Skin epidermis (tissue), 12 donors: ENCODE data around the gene HDHD3.

ENCODE experiments used
- H3K27ac ChIP-seq, 21 experiments: fragments of 200-600 bp; sonication (generic) in 11 of 21; one replicate each; pipeline ENCODE4 v1.5.0; 2020; ENCODE audit warnings: mild to moderate bottlenecking in 3 of 21, inconsistent platforms in 2 of 21, moderate library complexity in 2 of 21
- H3K4me3 ChIP-seq, 7 experiments: fragments of 200-600 bp; sonication (generic) in 2 of 7; one replicate each; pipeline ENCODE4 v1.5.0; 2020; ENCODE audit warnings: inconsistent platforms in 2 of 7, mild to moderate bottlenecking in 2 of 7, moderate library complexity in 1 of 7

Gene HDHD3

DNA sequence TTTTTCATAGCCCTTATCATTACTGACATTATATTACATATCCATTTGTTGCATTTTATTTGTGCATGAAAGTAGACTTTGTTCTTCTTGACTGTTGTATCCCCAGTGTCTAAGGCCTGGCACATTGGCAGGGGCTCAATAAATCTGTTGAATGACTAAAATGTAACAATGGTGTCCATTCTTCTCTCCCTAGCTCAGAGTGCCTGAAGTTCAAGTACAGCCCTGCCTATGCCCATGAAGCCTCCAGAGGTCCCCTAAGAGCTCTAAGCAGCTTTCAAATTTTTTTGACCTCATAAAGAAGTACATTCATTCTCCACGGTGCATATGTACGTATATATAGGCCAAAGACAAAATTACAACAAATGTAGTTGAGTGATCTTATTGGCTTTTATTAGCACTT is 31.6 kb downstream of the HDHD3 start:
- H3K27ac ChIP-seq = peak overlapping the region in 3 of 21 experiments; percentile 23 to 77 (median 75)
- H3K4me3 ChIP-seq = no peak overlapping the region

DNA sequence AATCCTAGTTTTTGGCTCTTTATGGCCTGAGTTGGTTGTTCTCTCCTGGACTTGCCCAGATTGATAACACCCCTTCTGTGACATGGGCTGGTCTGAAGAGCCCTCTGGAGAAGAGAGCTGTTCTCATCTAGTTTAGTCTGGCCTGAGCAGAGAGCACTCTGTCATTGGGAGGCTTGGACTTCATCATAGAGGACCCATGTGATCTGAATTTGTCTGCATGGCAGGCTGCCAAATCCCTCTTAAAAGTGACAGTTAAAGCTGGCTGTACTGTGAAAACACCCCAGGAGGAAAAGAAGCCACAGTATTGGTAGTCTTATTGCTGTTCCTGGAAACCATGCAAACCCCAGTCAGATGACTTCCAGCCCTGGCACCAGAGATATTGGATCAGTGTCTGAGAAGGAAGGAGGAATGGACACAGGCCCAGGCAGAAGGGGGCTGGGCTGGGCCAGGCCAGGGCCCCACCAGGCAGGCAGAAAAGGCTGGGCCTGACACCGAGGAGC is 33.0 kb downstream of the HDHD3 start:
- H3K27ac ChIP-seq = peak overlapping the region in 14 of 21 experiments; percentile 20 to 80 (median 60)
- no peak overlapping the region for H3K4me3 ChIP-seq

DNA sequence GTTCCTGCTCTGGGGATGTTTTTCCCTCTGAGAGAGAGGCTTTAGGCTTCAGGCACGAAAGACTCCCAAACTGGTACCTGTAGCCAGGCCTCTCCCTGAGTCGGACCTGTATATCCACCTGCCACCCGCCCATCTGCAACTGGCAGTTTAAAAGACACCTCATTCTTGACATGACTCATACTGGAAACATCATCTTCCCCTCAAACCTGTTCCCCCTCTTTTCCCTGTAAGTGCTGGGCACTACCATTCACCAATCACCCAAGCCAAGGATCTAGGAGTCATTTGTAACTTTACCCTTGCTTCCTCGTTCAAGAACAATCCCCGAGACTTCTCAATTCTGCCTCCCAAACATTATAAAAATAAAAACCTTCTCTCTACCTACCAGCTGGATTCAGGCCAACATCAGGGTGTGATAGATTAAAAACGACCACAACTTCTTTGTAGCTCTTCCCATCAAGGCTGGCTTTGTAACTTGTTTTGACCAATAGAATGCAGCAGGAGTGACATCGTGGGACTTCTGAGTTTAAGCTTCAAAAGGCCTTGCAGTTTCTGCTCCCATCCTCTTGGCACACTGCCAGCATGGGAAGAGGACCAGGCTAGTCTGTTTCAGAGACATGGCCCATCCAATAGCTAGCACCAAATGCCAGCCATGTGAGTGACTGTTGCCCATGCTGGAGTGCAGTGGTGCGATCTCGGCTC is 34.9 kb downstream of the HDHD3 start:
- peak overlapping the region in 15 of 21 experiments; percentile 0 to 81 (median 56) for H3K27ac ChIP-seq
- H3K4me3 ChIP-seq = no peak overlapping the region

DNA sequence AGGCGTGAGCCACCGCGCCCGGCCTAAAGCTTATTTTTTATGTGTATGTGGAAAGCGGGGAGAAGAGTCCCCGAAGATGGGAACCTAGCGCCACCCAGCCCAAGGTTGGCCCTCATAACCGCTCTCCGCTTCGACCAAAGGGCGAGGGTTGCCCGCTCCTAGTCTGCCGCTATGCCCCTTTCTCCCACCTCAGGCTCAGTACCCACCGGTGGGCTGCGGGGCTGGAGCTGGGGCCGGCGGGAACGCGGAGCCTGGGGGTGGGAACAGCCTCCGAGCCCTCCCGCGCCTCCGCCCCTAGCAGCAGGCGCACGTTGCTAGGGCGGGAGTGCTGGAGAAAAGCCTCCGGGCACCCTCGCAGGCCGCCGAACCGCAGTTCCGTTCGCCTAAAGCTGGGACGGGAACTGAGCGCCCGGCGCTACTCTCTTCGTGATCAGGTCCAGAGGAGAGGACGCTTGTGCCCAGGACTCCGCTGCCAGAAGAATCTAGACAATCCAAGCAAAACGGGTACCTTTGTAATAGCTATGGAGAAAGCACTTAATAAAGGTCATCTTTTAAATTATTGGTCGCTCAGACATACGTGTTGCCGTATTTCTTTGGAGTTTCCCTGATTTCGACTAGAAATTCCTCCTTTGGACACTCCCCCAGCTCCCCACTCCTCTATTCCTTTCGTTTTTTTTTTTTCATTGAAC is 36.6 kb downstream of the HDHD3 start, which contains the start of gene WDR31:
WDR31 (minus strand) TSS at position 265 of the 689 bp plus-strand sequence. CDS start 8,253 bp downstream, outside the sequence.
- Histone ChIP-seq H3K27ac (peak within 1 kb of the TSS in 18 of 21 experiments; percentile 43 to 86 (median 70)), H3K4me3 (peak within 1 kb of the TSS; percentile 46 to 66 (median 60))

DNA sequence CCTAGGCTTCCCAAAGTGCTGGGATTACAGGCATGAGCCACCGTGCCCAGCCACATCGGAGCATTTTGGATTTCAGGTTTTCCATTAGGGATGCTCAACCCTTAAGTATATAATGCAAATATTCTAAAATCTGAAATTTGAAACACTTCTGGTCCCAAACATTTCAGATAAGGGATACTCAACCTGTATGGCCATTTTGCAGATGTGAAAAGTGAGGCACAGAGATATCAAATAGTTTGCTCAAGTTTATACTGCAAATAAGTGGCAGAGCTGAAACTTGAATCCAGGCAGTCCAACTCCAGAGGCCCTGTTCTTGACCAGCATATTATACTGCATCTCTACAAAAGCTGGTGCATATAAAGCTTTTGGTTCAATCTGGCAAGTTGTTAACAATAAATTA is 39.1 kb downstream of the HDHD3 start:
- Histone ChIP-seq H3K27ac (no peak overlapping the region), H3K4me3 (no peak overlapping the region)

DNA sequence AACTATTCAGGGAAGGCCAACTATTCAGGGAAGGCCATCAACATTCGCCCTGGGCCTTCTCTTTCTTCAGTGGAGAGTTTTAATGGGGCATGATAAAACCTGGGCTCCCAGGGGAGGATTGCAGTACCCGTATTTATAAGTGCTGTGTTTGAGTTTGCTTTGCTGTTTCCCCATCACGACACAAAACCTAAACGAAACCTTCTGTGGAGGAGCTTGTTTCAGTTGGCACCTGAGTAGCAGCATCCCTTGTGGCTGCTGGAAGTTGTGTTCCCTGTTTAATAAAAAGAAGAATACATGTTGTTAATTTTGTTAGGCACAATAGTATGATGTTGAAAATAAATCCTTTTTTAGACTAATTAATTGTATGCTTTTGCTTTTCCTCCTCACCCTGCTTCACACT is 45.0 kb downstream of the HDHD3 start:
- Histone ChIP-seq H3K27ac (no peak overlapping the region), H3K4me3 (no peak overlapping the region)

DNA sequence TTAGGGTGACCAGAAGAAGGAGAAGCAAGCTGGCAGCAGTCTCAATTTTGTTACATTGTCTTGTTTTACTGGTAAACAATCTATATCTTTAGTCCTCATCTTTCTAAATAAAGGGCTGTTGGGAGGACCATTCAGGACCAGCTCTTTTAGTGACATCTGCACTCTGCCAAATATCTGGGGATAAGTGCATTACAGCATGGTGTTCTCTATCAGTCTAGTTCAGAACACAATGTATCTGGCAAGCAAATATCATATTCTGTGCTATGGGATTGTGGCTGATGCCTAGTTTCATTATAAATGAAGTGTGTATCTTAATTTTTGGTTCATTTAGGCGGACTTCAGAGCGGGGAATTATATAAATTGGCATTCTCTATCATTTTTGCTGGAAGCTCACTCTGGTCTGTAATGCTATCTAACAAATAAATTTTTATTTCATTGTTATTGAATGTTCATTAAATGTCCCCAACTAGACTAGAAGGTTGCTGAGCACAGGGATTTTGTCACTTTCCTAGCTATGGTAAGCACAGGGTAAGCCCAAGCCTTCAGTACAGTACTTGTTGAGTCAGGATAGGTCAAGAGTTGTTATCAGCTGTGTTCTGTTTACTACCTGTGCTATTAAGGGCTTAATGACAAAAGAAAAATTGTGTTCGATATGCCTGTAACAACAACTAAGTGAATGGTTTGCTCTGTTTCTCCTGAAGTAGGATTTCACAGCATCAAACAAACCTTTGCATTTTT is 48.6 kb downstream of the HDHD3 start:
- Histone ChIP-seq H3K4me3 (no peak overlapping the region), H3K27ac (no peak overlapping the region)

DNA sequence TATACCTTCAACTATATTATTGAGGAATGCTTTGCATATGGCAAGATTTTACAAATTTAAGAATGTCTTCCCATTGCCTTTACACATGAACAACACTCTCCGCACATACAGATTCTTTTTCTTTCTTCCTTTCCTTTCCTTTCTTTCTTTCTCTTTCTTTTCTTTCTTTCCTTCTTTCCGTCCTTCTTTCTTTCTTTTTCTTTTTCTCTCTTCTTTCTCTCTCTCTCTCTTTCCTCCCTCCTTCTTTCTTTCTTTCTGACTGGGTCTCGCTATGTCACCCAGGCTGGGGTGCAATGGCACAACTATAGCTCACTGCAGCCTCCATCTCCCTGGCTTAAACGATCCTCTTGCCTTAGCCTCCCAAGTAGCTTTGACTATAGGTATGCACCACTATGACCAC is 50.6 kb downstream of the HDHD3 start:
- Histone ChIP-seq H3K27ac (no peak overlapping the region), H3K4me3 (no peak overlapping the region)
